Epithelial cell of prostate (primary cell): ENCODE results near the gene USP17L26.
"Not testable (repeated sequence)": the region's sequence is repeated elsewhere in the genome, so short reads cannot be mapped to it uniquely, and the experiment has no call there.

Source experiments
- DNase-seq: peaks from one replicate; pipeline ENCODE4 v3.0.0-alpha.2; 2011; ENCODE audit warnings: low read depth, low spot score
- H3K27ac ChIP-seq: fragments of 450-650 bp; 2 replicates; pipeline ENCODE4 v1.5.1; 2017; ENCODE audit warnings: mild to moderate bottlenecking

The USP17L26 gene, protein sequence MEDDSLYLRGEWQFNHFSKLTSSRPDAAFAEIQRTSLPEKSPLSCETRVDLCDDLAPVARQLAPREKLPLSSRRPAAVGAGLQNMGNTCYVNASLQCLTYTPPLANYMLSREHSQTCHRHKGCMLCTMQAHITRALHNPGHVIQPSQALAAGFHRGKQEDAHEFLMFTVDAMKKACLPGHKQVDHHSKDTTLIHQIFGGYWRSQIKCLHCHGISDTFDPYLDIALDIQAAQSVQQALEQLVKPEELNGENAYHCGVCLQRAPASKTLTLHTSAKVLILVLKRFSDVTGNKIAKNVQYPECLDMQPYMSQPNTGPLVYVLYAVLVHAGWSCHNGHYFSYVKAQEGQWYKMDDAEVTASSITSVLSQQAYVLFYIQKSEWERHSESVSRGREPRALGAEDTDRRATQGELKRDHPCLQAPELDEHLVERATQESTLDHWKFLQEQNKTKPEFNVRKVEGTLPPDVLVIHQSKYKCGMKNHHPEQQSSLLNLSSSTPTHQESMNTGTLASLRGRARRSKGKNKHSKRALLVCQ

DNA sequence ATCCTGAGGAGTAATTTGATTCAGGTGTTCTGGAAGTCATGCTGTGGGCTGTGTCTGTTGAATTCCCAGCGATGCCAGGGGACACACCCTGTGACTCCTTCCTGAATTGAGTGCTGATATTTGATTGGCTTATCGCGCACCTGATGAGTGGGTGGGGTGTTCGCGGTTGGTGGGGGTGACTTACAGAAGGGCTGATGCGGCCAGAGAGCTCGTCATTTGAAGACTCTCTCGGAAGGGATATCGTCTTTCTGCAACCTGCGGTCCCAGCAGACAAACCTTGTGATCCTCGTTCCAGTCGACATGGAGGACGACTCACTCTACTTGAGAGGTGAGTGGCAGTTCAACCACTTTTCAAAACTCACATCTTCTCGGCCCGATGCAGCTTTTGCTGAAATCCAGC lies at the start of gene USP17L26:
Gene USP17L26 (plus strand): TSS at position 301 of the 400 bp plus-strand sequence. CDS start 0 bp downstream, at position 301.
- not testable (repeated sequence) for DNase-seq, H3K27ac ChIP-seq

DNA sequence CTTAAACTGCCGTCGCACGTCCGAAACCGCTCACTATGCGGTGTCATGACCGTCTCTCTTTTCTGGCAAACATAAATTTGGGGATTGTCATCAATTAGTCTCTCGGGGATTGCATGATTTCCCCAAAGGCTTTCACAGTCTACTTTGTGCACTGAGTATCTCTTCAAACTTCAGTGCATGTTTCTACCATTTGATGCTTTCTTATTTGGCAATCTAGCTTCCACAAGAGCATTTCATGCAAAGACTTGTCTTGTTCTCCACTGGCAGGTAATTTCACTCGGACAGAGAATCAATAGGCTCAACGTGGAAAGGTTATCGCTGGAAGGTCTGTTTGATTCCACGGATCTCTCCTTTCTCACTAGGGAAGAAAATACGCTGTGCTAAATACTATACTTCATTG lies 10.3 kb upstream of the USP17L26 start:
- not testable (repeated sequence) for DNase-seq, H3K27ac ChIP-seq

- DNase-seq, result not testable (repeated sequence)
Observed at GRCh38 chr4:9324865-9325264, 9.6 kb upstream of the USP17L26 start, which contains the start of gene USP17L24. USP17L24 (plus strand) TSS chr4:9325165; CDS start chr4:9325165, 0 bp downstream.

DNA sequence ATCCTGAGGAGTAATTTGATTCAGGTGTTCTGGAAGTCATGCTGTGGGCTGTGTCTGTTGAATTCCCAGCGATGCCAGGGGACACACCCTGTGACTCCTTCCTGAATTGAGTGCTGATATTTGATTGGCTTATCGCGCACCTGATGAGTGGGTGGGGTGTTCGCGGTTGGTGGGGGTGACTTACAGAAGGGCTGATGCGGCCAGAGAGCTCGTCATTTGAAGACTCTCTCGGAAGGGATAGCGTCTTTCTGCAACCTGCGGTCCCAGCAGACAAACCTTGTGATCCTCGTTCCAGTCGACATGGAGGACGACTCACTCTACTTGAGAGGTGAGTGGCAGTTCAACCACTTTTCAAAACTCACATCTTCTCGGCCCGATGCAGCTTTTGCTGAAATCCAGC lies 4.8 kb upstream of the USP17L26 start, which contains the start of gene USP17L25:
Gene USP17L25 (plus strand): TSS at position 301 of the 400 bp plus-strand sequence. CDS start 0 bp downstream, at position 301.
- not testable (repeated sequence) for DNase-seq, H3K27ac ChIP-seq

More at GRCh38 chr4:9324865-9325264, 9.6 kb upstream of the USP17L26 start, which contains the start of gene USP17L24:
- H3K27ac ChIP-seq, result not testable (repeated sequence)

DNA sequence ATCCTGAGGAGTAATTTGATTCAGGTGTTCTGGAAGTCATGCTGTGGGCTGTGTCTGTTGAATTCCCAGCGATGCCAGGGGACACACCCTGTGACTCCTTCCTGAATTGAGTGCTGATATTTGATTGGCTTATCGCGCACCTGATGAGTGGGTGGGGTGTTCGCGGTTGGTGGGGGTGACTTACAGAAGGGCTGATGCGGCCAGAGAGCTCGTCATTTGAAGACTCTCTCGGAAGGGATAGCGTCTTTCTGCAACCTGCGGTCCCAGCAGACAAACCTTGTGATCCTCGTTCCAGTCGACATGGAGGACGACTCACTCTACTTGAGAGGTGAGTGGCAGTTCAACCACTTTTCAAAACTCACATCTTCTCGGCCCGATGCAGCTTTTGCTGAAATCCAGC lies 4.6 kb downstream of the USP17L26 start, which contains the start of gene USP17L5:
Gene USP17L5 (plus strand): TSS at position 301 of the 400 bp plus-strand sequence. CDS start 0 bp downstream, at position 301.
- not testable (repeated sequence) for H3K27ac ChIP-seq, DNase-seq

GRCh38 chr4:9343848-9344247 lies 9.4 kb downstream of the USP17L26 start, which contains the start of gene USP17L27:
USP17L27 (plus strand) TSS chr4:9344148; CDS start chr4:9344148, 0 bp downstream.
- DNase-seq, H3K27ac ChIP-seq: not testable (repeated sequence)

- not testable (repeated sequence) for H3K27ac ChIP-seq, DNase-seq
Observed at GRCh38 chr4:9348593-9348992, 14.1 kb downstream of the USP17L26 start, which contains the start of gene USP17L28. USP17L28 (plus strand) TSS chr4:9348893; CDS start chr4:9348893, 0 bp downstream.

GRCh38 chr4:9350866-9351265 lies 16.4 kb downstream of the USP17L26 start:
- DNase-seq, H3K27ac ChIP-seq: not testable (repeated sequence)

DNA sequence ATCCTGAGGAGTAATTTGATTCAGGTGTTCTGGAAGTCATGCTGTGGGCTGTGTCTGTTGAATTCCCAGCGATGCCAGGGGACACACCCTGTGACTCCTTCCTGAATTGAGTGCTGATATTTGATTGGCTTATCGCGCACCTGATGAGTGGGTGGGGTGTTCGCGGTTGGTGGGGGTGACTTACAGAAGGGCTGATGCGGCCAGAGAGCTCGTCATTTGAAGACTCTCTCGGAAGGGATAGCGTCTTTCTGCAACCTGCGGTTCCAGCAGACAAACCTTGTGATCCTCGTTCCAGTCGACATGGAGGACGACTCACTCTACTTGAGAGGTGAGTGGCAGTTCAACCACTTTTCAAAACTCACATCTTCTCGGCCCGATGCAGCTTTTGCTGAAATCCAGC lies 18.9 kb downstream of the USP17L26 start, which contains the start of gene USP17L29:
Gene USP17L29 (plus strand): TSS at position 301 of the 400 bp plus-strand sequence. CDS start 0 bp downstream, at position 301.
- H3K27ac ChIP-seq, DNase-seq: not testable (repeated sequence)

DNA sequence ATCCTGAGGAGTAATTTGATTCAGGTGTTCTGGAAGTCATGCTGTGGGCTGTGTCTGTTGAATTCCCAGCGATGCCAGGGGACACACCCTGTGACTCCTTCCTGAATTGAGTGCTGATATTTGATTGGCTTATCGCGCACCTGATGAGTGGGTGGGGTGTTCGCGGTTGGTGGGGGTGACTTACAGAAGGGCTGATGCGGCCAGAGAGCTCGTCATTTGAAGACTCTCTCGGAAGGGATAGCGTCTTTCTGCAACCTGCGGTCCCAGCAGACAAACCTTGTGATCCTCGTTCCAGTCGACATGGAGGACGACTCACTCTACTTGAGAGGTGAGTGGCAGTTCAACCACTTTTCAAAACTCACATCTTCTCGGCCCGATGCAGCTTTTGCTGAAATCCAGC lies 28.4 kb downstream of the USP17L26 start, which contains the start of gene USP17L30:
Gene USP17L30 (plus strand): TSS at position 301 of the 400 bp plus-strand sequence. CDS start 0 bp downstream, at position 301.
- H3K27ac ChIP-seq, DNase-seq: not testable (repeated sequence)

DNA sequence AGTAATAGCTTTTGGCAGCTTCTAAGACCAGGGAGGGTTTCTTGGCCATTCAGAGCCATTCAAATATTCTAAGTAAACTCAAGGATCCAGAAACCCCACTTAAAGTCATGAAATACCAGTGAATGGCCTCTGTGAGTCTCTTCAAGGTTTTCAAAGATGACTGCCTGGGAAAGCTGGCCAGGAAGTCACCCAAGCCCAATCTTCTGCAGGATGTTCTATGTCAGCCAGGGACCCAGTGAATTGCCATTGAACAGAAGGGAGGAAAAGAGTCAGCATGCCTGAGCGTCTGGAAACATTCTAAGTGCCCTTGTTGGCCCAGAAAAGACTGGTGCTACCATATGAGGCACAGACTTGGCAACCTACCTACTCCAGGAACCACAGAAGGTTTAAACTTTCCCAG lies 45.4 kb downstream of the USP17L26 start:
- not testable (repeated sequence) for H3K27ac ChIP-seq, DNase-seq

DNA sequence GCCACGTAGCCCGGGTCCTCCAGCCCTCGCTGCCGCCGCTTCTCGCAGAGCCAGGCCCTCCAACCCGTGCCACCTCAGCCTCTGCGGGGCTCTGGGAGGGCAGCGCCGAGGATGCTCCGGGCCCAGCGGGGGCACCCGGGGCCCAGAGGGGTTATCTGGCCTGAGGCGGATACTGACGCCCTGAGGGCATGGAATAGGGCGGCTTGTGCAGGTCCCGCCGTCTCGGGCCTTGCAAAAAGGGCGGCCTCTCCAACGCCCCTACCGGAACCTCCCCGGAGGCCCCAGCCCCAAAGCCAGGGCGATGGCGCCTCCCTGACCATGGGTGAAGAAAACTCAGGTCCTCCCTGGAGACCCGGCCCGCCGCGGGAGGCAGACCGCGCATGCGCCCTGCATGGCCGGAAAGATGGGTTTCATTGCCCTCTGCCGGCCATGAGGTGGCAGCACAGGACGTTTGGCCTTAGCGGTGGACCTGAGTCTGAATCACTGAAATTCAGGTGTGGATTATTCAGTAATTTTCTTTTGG lies 46.6 kb downstream of the USP17L26 start:
- not testable (repeated sequence) for H3K27ac ChIP-seq, DNase-seq

GRCh38 chr4:9384126-9384525 lies 49.7 kb downstream of the USP17L26 start:
- DNase-seq, result peak; percentile 3
- H3K27ac ChIP-seq, result no peak overlapping the region
